HepG2 (cell line): ENCODE data around the gene BCCIP. TPM values are rescaled to one million over a fixed set of nuclear protein-coding genes. Genes with fewer than 3 reads are reported as not detected.

Experiments used
- DPF2 ChIP-seq: sonication (generic); formaldehyde crosslinking; IDR thresholded peaks from 2 replicates; pipeline ENCODE4 v1.4.0; 2020; ENCODE audit warnings: mild to moderate bottlenecking, low read depth, missing genetic modification reagents, borderline replicate concordance
- FOSL1 ChIP-seq: sonication (generic); formaldehyde crosslinking; IDR thresholded peaks from 2 replicates; pipeline ENCODE4 v1.9.0; 2021; ENCODE audit warnings: missing genetic modification reagents, borderline replicate concordance
- FOXP1 ChIP-seq, 2 experiments: fragments of 450-650 bp in 1 of 2; IDR thresholded peaks; 2 replicates each; pipeline ENCODE4 v1.6.1; 2017 to 2018; ENCODE audit warnings: antibody characterized with exemption in 1 of 2
- HNF4A ChIP-seq: sonication (generic); formaldehyde crosslinking; IDR thresholded peaks from 2 replicates; pipeline ENCODE4 v1.4.0; 2020; ENCODE audit warnings: missing genetic modification reagents
- NR2F2 ChIP-seq: IDR thresholded peaks from 2 replicates; pipeline ENCODE4 v1.6.1; 2012; ENCODE audit warnings: low read depth, inconsistent platforms, borderline replicate concordance
- PHF21A ChIP-seq: sonication (generic); formaldehyde crosslinking; IDR thresholded peaks from 2 replicates; pipeline ENCODE4 v1.5.0; 2020; ENCODE audit warnings: mild to moderate bottlenecking, missing genetic modification reagents
- XRCC5 ChIP-seq: fragments of 200-400 bp; formaldehyde crosslinking; optimal IDR thresholded peaks from 2 replicates; pipeline ENCODE3; 2017; ENCODE audit warnings: mild to moderate bottlenecking, low read length
- ZFY ChIP-seq: sonication (generic); formaldehyde crosslinking; IDR thresholded peaks from 2 replicates; pipeline ENCODE4 v1.4.0; 2020; ENCODE audit warnings: missing genetic modification reagents
- ZNF687 ChIP-seq: sonication (generic); formaldehyde crosslinking; IDR thresholded peaks from 2 replicates; pipeline ENCODE4 v1.5.1; 2020; ENCODE audit warnings: mild to moderate bottlenecking, missing genetic modification reagents, moderate library complexity
- ZSCAN25 ChIP-seq: sonication (generic); formaldehyde crosslinking; IDR thresholded peaks from 2 replicates; pipeline ENCODE4 v1.8.0; 2022; ENCODE audit warnings: mild to moderate bottlenecking, missing genetic modification reagents
- polyA plus RNA-seq, 8 experiments: library from polyadenylated mRNA; depleted of rRNA in 3 of 8; stranded (reverse) in 7 of 8; unstranded in 1 of 8; fragments of >200 nt; fragmentation: Illumina TruSeq in 4 of 8; extraction: Trizol in 4 of 8; gene quantifications; 2 replicates each; pipeline versions ENCODE4 v1.2.1 to v1.2.3, GENCODE V29; 2011 to 2016; ENCODE audit warnings: low read depth in 4 of 8, missing spikeins in 1 of 8, mixed read lengths in 1 of 8; ENCODE audit not compliant: insufficient read depth in 1 of 8
- total RNA-seq, 5 experiments: library from RNA; depleted of rRNA; stranded (reverse); fragments of >200 nt; fragmentation: Illumina TruSeq; extraction: Trizol; gene quantifications; 2 replicates each; pipeline ENCODE4 v1.2.3, GENCODE V29; 2016; ENCODE audit warnings: low read depth in 1 of 5

The BCCIP gene
- total and polyA plus RNA-seq, 2 of the 13 experiments (the other 11 are each of a cell fraction or from before 2014, with no cell fraction given): 37.0 to 132 TPM

DNA sequence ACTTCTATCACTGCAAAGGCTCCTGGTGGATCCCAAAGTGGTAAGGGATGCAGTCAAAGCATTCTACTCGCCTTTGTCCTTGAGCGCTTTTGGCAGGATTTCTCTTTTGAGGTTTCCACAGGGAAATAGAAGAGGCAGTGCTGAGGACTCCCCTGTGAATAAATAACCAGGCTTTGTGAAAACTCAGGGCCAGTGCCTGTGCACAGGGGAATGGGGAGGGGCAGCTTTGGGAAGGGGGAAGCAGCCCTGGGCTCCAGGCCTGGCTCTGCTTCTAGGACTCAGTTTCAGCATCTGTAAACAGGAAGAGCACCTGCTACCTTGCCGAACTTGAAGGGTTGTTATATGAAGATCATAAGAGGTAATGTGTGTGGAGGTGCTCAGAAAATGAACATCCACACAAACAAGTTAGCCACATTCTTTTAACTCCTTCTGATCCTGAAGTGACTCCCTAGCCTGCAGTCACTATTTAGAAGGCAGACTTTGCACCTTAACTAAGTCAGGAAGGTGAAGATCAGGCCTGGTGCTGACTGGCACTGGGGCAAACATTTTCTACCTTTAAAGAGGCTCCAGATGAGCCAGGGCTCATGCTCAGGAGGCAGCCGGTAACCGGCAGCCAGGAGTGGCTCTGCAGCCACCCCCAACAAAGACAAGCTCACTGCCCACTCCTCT is 25.2 kb upstream of the BCCIP start (continued):
- TF ChIP-seq FOXP1 (IDR thresholded peaks at IDR 0.05): no peak
- TF ChIP-seq FOXP1 (CRISPR knock-in tag; IDR thresholded peaks at IDR 0.05): peak; percentile 7; the same call in 1 of the 2 replicates
- peak; percentile 75 for TF ChIP-seq PHF21A
- no peak for TF ChIP-seq NR2F2
- TF ChIP-seq ZFY (CRISPR knock-in tag): peak; percentile 49; the same call in 1 of the 2 replicates
- TF ChIP-seq DPF2 (CRISPR knock-in tag): 0 out of 2 replicates have a peak, but pooled peaks have one; percentile 14
- peak; percentile 58 for TF ChIP-seq HNF4A (CRISPR knock-in tag)
- TF ChIP-seq ZNF687 (CRISPR knock-in tag): peak; percentile 40
- peak; percentile 94 for TF ChIP-seq ZSCAN25 (CRISPR knock-in tag)
- no peak for TF ChIP-seq XRCC5
- no peak for TF ChIP-seq FOSL1 (CRISPR knock-in tag)
